Measurements from ENCODE around the gene CYP27B1.

CYP27B1 gene, protein sequence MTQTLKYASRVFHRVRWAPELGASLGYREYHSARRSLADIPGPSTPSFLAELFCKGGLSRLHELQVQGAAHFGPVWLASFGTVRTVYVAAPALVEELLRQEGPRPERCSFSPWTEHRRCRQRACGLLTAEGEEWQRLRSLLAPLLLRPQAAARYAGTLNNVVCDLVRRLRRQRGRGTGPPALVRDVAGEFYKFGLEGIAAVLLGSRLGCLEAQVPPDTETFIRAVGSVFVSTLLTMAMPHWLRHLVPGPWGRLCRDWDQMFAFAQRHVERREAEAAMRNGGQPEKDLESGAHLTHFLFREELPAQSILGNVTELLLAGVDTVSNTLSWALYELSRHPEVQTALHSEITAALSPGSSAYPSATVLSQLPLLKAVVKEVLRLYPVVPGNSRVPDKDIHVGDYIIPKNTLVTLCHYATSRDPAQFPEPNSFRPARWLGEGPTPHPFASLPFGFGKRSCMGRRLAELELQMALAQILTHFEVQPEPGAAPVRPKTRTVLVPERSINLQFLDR

GRCh38 chr12:57766464-57767304, at the start of gene CYP27B1:
CYP27B1 (minus strand) TSS chr12:57767078; CDS start chr12:57767041, 37 bp downstream.
- DNase-seq (ENCODE audit: low read depth in 2 of 2): no peak

DNA sequence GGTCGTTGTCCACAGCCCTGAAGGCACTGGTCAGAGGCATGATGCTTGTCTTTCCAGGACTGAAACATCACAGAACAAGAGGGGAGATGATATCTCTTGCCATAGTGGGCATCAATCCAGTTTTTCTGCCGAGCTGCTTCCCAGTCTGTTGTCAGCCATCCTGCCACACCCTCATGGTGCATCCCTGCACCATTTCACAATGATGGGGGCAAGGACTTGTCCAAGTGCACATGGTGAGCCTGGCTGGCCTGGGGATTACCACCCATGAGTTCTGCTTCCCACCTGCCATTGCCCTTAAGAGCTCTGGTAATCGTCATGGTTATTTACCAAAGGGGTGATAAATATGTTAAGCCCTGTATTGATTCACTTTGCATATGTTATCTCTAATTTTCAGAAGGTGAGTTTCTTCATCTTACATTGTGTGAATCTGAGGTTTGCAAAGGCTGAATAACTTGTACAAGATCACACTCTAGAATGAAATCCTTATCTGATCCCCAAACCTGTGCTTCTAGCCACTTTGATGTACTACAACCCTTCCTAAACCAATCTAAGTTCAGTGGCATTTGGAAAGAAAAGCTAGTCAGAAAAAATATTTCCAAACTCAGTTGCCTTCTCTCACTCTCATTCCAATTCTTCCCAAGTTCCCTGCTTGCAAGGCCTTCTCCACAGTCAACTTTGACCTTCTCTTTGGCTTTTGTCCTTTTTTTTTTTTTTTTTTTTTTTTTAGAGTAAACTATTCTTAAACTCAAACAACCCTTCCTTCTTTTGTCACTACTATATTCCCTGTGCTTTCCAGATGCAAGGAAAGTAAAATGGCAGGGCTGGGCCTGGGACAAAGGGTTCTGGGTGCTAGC, 49.4 kb upstream of the CYP27B1 start:
- DNase-seq (ENCODE audit: low read depth in 2 of 2): no peak

GRCh38 chr12:57815177-57816000, 48.5 kb upstream of the CYP27B1 start:
- no peak for DNase-seq (ENCODE audit: low read depth in 2 of 2)

GRCh38 chr12:57813971-57814772, 47.3 kb upstream of the CYP27B1 start:
- DNase-seq (ENCODE audit: low read depth in 2 of 2): no peak

- no peak for DNase-seq (ENCODE audit: low read depth in 2 of 2)
Observed at GRCh38 chr12:57813111-57813970, 46.5 kb upstream of the CYP27B1 start.

- no peak for DNase-seq (ENCODE audit: low read depth in 2 of 2)
Observed at GRCh38 chr12:57811028-57811755, 44.3 kb upstream of the CYP27B1 start.

- DNase-seq (ENCODE audit: low read depth in 2 of 2): no peak
Observed at GRCh38 chr12:57810450-57810849, 43.6 kb upstream of the CYP27B1 start.

GRCh38 chr12:57809425-57809824, 42.5 kb upstream of the CYP27B1 start:
- DNase-seq (ENCODE audit: low read depth in 2 of 2): no peak

DNA sequence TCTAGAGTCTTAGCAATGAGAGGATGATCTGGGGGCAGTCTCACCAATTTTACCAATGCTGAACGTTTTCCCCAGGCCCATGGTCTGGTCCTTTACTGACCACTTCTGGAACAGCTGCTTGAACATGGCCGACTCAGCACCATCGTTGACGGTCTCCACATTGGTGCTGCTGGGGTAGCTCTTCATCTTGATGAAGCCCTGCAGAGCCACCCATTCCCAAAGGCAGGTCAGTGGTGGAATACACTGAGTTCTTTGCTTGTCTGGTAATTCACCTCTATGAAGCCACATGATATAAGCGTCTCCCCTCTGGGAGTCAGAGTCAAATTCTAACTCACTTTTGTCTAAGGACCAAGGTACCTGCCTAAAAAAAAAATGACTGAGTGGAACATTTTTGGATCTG, 41.5 kb upstream of the CYP27B1 start:
- DNase-seq (ENCODE audit: low read depth in 2 of 2): no peak

GRCh38 chr12:57807285-57807684, 40.4 kb upstream of the CYP27B1 start:
- no peak for DNase-seq (ENCODE audit: low read depth in 2 of 2)

- DNase-seq (ENCODE audit: low read depth in 2 of 2): no peak
Observed at GRCh38 chr12:57806677-57807076, 39.8 kb upstream of the CYP27B1 start.

GRCh38 chr12:57803319-57803893, 36.5 kb upstream of the CYP27B1 start:
- DNase-seq (ENCODE audit: low read depth in 2 of 2): no peak

- no peak for DNase-seq (ENCODE audit: low read depth in 2 of 2)
Observed at GRCh38 chr12:57802607-57803006, 35.7 kb upstream of the CYP27B1 start.

GRCh38 chr12:57800965-57801364, 34.1 kb upstream of the CYP27B1 start:
- DNase-seq (ENCODE audit: low read depth in 2 of 2): no peak

GRCh38 chr12:57797933-57798332, 31.1 kb upstream of the CYP27B1 start:
- no peak for DNase-seq (ENCODE audit: low read depth in 2 of 2)

GRCh38 chr12:57796996-57797395, 30.1 kb upstream of the CYP27B1 start:
- no peak for DNase-seq (ENCODE audit: low read depth in 2 of 2)

DNA sequence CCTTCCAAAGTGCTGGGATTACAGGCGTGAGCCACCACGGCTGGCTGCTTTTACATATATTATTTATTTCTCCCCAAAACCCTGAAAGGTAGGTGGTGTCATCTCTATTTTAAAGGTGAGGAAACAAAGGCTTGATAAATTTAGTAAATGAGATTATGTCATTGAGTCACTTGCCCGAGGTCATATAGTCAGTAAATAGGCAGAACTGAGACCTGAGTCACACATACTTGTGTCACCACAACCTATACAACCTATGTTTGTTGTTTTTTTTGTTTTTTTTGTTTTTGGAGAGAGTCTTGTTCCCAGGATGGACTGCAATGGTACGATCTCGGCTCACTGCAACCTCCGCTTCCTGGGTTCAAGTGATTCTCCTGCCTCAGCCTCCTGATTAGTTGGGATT, 28.5 kb upstream of the CYP27B1 start:
- no peak for DNase-seq (ENCODE audit: low read depth in 2 of 2)

GRCh38 chr12:57793920-57794319, 27.0 kb upstream of the CYP27B1 start:
- DNase-seq (ENCODE audit: low read depth in 2 of 2): no peak

Data from stimulated activated CD4-positive, alpha-beta T cell treated with anti-CD3 and anti-CD28 coated beads, Interleukin-12 subunit alpha, Interleukin-12 subunit beta, amount 100 ng/mL, for 24 hours (primary cell).